Smooth muscle cell (in vitro differentiated cells): ENCODE measurements around the gene POP7. TPM values are rescaled to one million over a fixed set of nuclear protein-coding genes. Genes with fewer than 3 reads are reported as not detected.

Experiments
- DNase-seq: peaks from one replicate; lab custom pipeline; 2025; ENCODE audit not compliant: unreplicated experiment; lab: John Stamatoyannopoulos, UW
- H2AFZ ChIP-seq: fragments of 200-600 bp; sonication (generic); 2 replicates; pipeline ENCODE4 v1.6.0; 2016; ENCODE audit warnings: antibody characterized with exemption, low read depth, mild to moderate bottlenecking
- H3F3A ChIP-seq: fragments of 200-600 bp; sonication (generic); 2 replicates; pipeline ENCODE4 v1.6.0; 2017; ENCODE audit warnings: antibody characterized with exemption, low read depth
- H3K27ac ChIP-seq: fragments of 200-600 bp; sonication (generic); 2 replicates; pipeline ENCODE4 v1.5.1; 2016; ENCODE audit warnings: low read depth, mild to moderate bottlenecking
- H3K27me3 ChIP-seq: fragments of 200-600 bp; sonication (generic); 2 replicates; pipeline ENCODE4 v1.6.1; 2016; ENCODE audit warnings: low read depth, mild to moderate bottlenecking
- H3K36me3 ChIP-seq: fragments of 200-600 bp; sonication (generic); 2 replicates; pipeline ENCODE4 v1.5.1; 2016; ENCODE audit warnings: low read depth
- H3K4me1 ChIP-seq: fragments of 200-600 bp; sonication (generic); 2 replicates; pipeline ENCODE4 v1.5.1; 2016; ENCODE audit warnings: low read depth
- H3K4me2 ChIP-seq: fragments of 200-600 bp; sonication (generic); 2 replicates; pipeline ENCODE4 v1.6.0; 2016; ENCODE audit warnings: mild to moderate bottlenecking
- H3K4me3 ChIP-seq: fragments of 200-600 bp; sonication (generic); 2 replicates; pipeline ENCODE4 v1.5.1; 2016; ENCODE audit warnings: mild to moderate bottlenecking
- H3K79me2 ChIP-seq: fragments of 200-600 bp; sonication (generic); 2 replicates; pipeline ENCODE4 v1.6.0; 2016; ENCODE audit warnings: low read depth, mild to moderate bottlenecking
- H3K9ac ChIP-seq: fragments of 200-600 bp; sonication (generic); 2 replicates; pipeline ENCODE4 v1.6.0; 2016; ENCODE audit warnings: low read depth
- H3K9me3 ChIP-seq: fragments of 200-600 bp; sonication (generic); replicated peaks from 2 replicates; pipeline ENCODE4 v1.5.1; 2016; ENCODE audit warnings: low read depth
- H4K20me1 ChIP-seq: fragments of 200-600 bp; sonication (generic); 2 replicates; pipeline ENCODE4 v1.6.0; 2016; ENCODE audit warnings: low read depth
- WGBS: methylation state at CpG from one replicate; pipeline ENCODE4 v1.1.7; 2016; ENCODE audit warnings: low lambda C conversion rate; 5-methylcytosine and 5-hydroxymethylcytosine counted together
- polyA plus RNA-seq: library from polyadenylated mRNA; unstranded; fragments of >200 nt; fragmentation: Nextera tagmentation; extraction: Ambion mirVana; gene quantifications from 2 replicates; pipeline ENCODE4 v1.2.1, GENCODE V29; 2016
- total RNA-seq: library from RNA; depleted of rRNA; stranded (reverse); fragments of >200 nt; gene quantifications from 2 replicates; pipeline ENCODE4 v1.2.3, GENCODE V29; 2014
- TF ChIP-seq, protein P1 (sequence below): fragments of 200-600 bp; sonication (generic); IDR thresholded peaks from 2 replicates; pipeline ENCODE4 v1.5.1; 2017; ENCODE audit warnings: borderline replicate concordance, mild to moderate bottlenecking, antibody characterized with exemption; ENCODE audit not compliant: insufficient read depth, poor library complexity, severe bottlenecking

POP7 gene
- total and polyA plus RNA-seq, 2 experiments from 2014 or later = 19.5 to 58.7 TPM

DNA sequence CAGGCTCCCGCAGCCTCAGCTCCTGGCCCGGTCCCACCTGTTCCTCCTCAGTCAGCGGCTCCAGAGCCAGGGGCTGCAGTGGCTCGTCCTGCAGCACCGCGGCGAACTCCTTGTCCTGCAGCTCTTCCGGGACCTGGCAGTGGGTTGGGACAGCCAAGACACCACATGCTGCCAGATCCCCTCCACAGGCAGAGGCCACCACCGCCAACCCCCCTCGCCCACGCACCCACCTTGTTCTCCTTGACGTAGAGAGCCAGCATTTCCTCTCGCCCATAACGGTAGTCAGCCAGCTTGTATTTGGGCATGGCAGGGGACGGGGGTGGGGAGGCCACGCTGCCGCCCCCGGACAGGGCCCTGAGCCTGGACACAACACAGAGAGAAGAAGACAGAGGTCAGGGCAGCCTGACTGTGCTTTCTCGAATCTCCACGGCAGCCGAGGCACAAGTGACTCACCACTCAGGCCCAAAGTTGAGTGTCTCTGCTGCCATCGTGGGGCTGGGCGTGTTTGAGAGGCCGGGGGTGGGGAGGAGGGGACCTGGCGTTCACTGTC, 18.1 kb upstream of the POP7 start:
- Histone ChIP-seq H3K4me1 (peaks cover 18% of the 10 kb centered on the region), H3K9ac (no peak overlapping the region), H3K4me2 (no peak overlapping the region), H3K79me2 (peaks cover 48% of the 10 kb centered on the region), H3F3A (no peaks in the 10 kb centered on the region), H3K27ac (no peak overlapping the region), H3K27me3 (no peaks in the 10 kb centered on the region), H3K4me3 (no peak overlapping the region), H4K20me1 (peaks cover 67% of the 10 kb centered on the region), H3K9me3 (no peaks in the 10 kb centered on the region), H3K36me3 (no peaks in the 10 kb centered on the region), H2AFZ (no peak overlapping the region)
- 68% methylated on average over 23 of the region's 25 CpGs for WGBS
- DNase-seq = no peak
- TF ChIP-seq, protein P1, sequence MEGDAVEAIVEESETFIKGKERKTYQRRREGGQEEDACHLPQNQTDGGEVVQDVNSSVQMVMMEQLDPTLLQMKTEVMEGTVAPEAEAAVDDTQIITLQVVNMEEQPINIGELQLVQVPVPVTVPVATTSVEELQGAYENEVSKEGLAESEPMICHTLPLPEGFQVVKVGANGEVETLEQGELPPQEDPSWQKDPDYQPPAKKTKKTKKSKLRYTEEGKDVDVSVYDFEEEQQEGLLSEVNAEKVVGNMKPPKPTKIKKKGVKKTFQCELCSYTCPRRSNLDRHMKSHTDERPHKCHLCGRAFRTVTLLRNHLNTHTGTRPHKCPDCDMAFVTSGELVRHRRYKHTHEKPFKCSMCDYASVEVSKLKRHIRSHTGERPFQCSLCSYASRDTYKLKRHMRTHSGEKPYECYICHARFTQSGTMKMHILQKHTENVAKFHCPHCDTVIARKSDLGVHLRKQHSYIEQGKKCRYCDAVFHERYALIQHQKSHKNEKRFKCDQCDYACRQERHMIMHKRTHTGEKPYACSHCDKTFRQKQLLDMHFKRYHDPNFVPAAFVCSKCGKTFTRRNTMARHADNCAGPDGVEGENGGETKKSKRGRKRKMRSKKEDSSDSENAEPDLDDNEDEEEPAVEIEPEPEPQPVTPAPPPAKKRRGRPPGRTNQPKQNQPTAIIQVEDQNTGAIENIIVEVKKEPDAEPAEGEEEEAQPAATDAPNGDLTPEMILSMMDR = no peak

- TF ChIP-seq, protein P1 = no peak
- Histone ChIP-seq H3K27ac (no peak overlapping the region), H3K9ac (no peak overlapping the region), H3F3A (no peaks in the 10 kb centered on the region), H3K4me3 (no peak overlapping the region), H3K9me3 (no peaks in the 10 kb centered on the region), H2AFZ (no peak overlapping the region), H3K36me3 (no peaks in the 10 kb centered on the region), H3K79me2 (peaks cover 54% of the 10 kb centered on the region), H3K27me3 (no peaks in the 10 kb centered on the region), H3K4me1 (peaks cover 22% of the 10 kb centered on the region), H4K20me1 (peaks cover 67% of the 10 kb centered on the region), H3K4me2 (no peak overlapping the region)
- 95% methylated on average over 16 of the region's 16 CpGs for WGBS
- no peak for DNase-seq
Observed at GRCh38 chr7:100688326-100688860, 17.5 kb upstream of the POP7 start.

DNA sequence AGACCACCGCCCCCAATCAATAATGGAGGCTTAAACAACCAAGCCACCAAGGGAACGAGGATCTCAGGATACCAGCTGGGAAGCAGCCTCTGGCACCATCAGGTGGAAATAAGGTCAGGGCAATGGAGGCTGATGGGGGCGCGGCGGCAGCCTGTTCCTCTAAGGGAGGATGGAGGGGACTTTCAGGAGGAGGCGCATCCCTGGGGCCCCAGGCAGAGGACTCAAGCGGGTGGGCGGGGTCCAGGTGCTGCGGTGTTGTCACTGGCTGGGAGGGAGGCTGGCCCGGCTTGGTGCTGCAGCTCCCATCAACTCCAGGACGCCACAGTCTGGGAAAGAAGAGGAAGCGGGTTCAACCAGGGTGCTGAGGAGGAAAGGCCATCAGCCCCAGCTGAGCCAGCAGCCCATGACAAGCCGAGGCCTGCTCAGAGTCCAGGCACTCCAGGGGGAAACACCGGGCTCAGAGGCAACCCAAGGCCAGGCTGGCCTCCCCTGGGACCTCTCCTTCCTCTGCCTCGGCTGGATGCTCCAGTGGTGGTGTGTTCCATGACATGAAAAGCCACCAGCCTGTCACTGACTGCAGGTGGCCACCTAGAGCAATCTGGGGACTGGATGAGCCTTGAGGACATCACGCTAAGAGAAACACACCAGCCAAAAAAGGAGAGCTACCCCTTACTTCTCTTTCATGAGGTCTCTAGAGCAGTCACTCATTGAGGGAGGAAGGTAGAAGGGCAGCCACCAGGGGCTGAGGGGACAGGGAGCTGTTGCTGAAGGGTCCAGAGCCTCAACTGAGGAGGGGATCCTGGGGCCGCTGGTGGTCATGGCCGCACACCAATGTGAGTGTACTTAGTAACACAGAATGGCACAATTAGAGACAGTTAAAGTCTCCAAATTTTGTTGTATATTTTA, 16.4 kb upstream of the POP7 start:
- Histone ChIP-seq H3F3A (no peaks in the 10 kb centered on the region), H3K9me3 (no peaks in the 10 kb centered on the region), H3K36me3 (no peaks in the 10 kb centered on the region), H4K20me1 (peaks cover 67% of the 10 kb centered on the region), H3K4me2 (no peak overlapping the region), H3K27me3 (no peaks in the 10 kb centered on the region), H3K4me1 (peaks cover 22% of the 10 kb centered on the region), H3K9ac (no peak overlapping the region), H2AFZ (no peak overlapping the region), H3K27ac (no peak overlapping the region), H3K4me3 (no peak overlapping the region), H3K79me2 (peaks cover 57% of the 10 kb centered on the region)
- 96% methylated on average over 16 of the region's 18 CpGs for WGBS
- DNase-seq = no peak
- TF ChIP-seq, protein P1 = no peak
